ENCODE measurements around the gene ALKBH4. TPM values are rescaled to one million over a fixed set of nuclear protein-coding genes. Genes with fewer than 3 reads are reported as not detected.

ALKBH4 gene
- total and polyA plus RNA-seq, 10 of the 15 experiments (the other 5 are each of a cell fraction or from before 2014, with no cell fraction given), result 4.1 to 16.9 (median 11.3) TPM

GRCh38 chr7:102410123-102410522, 54.5 kb downstream of the ALKBH4 start:
- H3K27me3 ChIP-seq (replicated peaks in 1 of 2; ENCODE audit: control insufficient read depth in 2 of 2, insufficient read depth in 2 of 2, low read length in 1 of 2), result no peaks in the 10 kb centered on the region

GRCh38 chr7:102409340-102409739, 55.3 kb downstream of the ALKBH4 start:
- CTCF ChIA-PET, result interaction anchor here (1.0 to 8.0 kb wide), 8 partner anchors 9 to 130 kb away, joined by 3 to 101 read pairs (median 12); partner anchors contain the start of genes ORAI2 and PRKRIP1
- POLR2A ChIA-PET, result interaction anchor here (4.1 to 5.0 kb wide), 2 partner anchors 16 to 32 kb away, joined by 21 to 24 read pairs; no protein-coding TSS in a partner anchor
- TF ChIP-seq CBX3 (IDR thresholded peaks at IDR 0.05; ENCODE audit: borderline replicate concordance, low read depth), result no peak
- no peak for TF ChIP-seq NBN (IDR thresholded peaks at IDR 0.05)
- Histone ChIP-seq H4K20me1 (ENCODE audit: control insufficient read depth, insufficient read depth) (no peaks in the 10 kb centered on the region), H2AFZ (ENCODE audit: control insufficient read depth, low read depth, low read length) (no peak overlapping the region), H3K79me2 (ENCODE audit: control insufficient read depth, insufficient read depth, low read length) (peaks cover 11% of the 10 kb centered on the region), H3K27me3 (replicated peaks in 1 of 2; ENCODE audit: control insufficient read depth in 2 of 2, insufficient read depth in 2 of 2, low read length in 1 of 2) (no peaks in the 10 kb centered on the region), H3K4me3 (no peak overlapping the region), H3K9me3 (replicated peaks; ENCODE audit: control insufficient read depth, insufficient read depth, low read length) (peaks cover 6% of the 10 kb centered on the region; the same call in 2 of the 3 replicates), H3K27ac (ENCODE audit: control insufficient read depth, insufficient read depth) (peak overlapping the region; percentile 52), H3K9ac (ENCODE audit: control insufficient read depth, insufficient read depth, low read length) (no peak overlapping the region), H3K36me3 (ENCODE audit: control insufficient read depth in 2 of 2, insufficient read depth in 2 of 2, low read length in 1 of 2) (peaks cover 13 to 32% of the 10 kb centered on the region in 2 experiments), H3K4me2 (ENCODE audit: control insufficient read depth, insufficient read depth) (peak overlapping the region; percentile 12; the same call in 1 of the 2 replicates), H3K4me1 (ENCODE audit: control insufficient read depth, insufficient read depth, low read length) (peaks cover 20% of the 10 kb centered on the region)
- intact Hi-C loops (cut with micrococcal nuclease; ENCODE audit: unreplicated experiment) (loop anchor here (2.0 kb wide), 1 partner anchor 15 kb away; no protein-coding TSS in a partner anchor), in situ Hi-C loops (cut with MboI) (loop anchor here (10.0 kb wide), 1 partner anchor 45 kb away; no protein-coding TSS in a partner anchor)
- no peak for ATAC-seq
- no peak for FAIRE-seq
- no TSS peak for BruUV-seq (replicated peaks)
- SMC1A ChIA-PET (ENCODE audit: uncharacterized antibody, unreplicated experiment), result interaction anchor here (1.0 to 10.2 kb wide), 9 partner anchors 10 to 56 kb away, joined by 3 to 89 read pairs (median 3); partner anchors contain the start of genes ORAI2 and PRKRIP1
- no peak for DNase-seq (ENCODE audit: low read depth, low spot score)
- WGBS (ENCODE audit: insufficient coverage, insufficient replicate concordance, low lambda C conversion rate, missing lambda C conversion rate), result 92% methylated on average over 4 of the region's 4 CpGs
- RAD21 ChIA-PET (ENCODE audit: unreplicated experiment), result interaction anchor here (1.0 to 4.8 kb wide), 4 partner anchors 16 to 58 kb away, joined by 3 to 26 read pairs (median 8); no protein-coding TSS in a partner anchor

More at GRCh38 chr7:102410123-102410522, 54.5 kb downstream of the ALKBH4 start:
- Histone ChIP-seq H3K4me2 (ENCODE audit: control insufficient read depth, insufficient read depth) (no peak overlapping the region), H3K9me3 (replicated peaks; ENCODE audit: control insufficient read depth, insufficient read depth, low read length) (peaks cover 6% of the 10 kb centered on the region; the same call in 2 of the 3 replicates), H4K20me1 (ENCODE audit: control insufficient read depth, insufficient read depth) (no peaks in the 10 kb centered on the region), H3K27ac (ENCODE audit: control insufficient read depth, insufficient read depth) (no peak overlapping the region; the same call in 1 of the 2 replicates), H3K4me3 (no peak overlapping the region), H3K4me1 (ENCODE audit: control insufficient read depth, insufficient read depth, low read length) (peaks cover 23% of the 10 kb centered on the region), H3K36me3 (ENCODE audit: control insufficient read depth in 2 of 2, insufficient read depth in 2 of 2, low read length in 1 of 2) (peaks cover 13 to 32% of the 10 kb centered on the region in 2 experiments), H3K79me2 (ENCODE audit: control insufficient read depth, insufficient read depth, low read length) (peaks cover 11% of the 10 kb centered on the region), H3K9ac (ENCODE audit: control insufficient read depth, insufficient read depth, low read length) (no peak overlapping the region), H2AFZ (ENCODE audit: control insufficient read depth, low read depth, low read length) (no peak overlapping the region)
- FAIRE-seq (no peak), DNase-seq (ENCODE audit: low read depth, low spot score) (no peak), ATAC-seq (no peak)
- ChIA-PET POLR2A (interaction anchor here (4.1 to 5.0 kb wide), 2 partner anchors 16 to 31 kb away, joined by 21 to 24 read pairs; no protein-coding TSS in a partner anchor), CTCF (interaction anchor here (0.5 to 6.9 kb wide), 12 partner anchors 9 to 131 kb away, joined by 3 to 39 read pairs (median 3); partner anchors contain the start of gene ORAI2), SMC1A (ENCODE audit: uncharacterized antibody, unreplicated experiment) (interaction anchor here (0.8 to 10.2 kb wide), 8 partner anchors 9 to 70 kb away, joined by 3 to 89 read pairs (median 4); partner anchors contain the start of gene PRKRIP1), RAD21 (ENCODE audit: unreplicated experiment) (interaction anchor here (0.6 to 4.8 kb wide), 4 partner anchors 15 to 55 kb away, joined by 3 to 26 read pairs (median 9); no protein-coding TSS in a partner anchor)
- TF ChIP-seq POLR2A (IDR thresholded peaks at IDR 0.05; ENCODE audit: low read depth, low read length) (0 out of 2 replicates have a peak, but pooled peaks have one; percentile 25), USF1 (IDR thresholded peaks at IDR 0.05; ENCODE audit: borderline replicate concordance, extremely low read length, insufficient read depth, low read depth, low read length) (no peak)
- WGBS (ENCODE audit: insufficient coverage, insufficient replicate concordance, low lambda C conversion rate, missing lambda C conversion rate), result 33% methylated on average over 6 of the region's 6 CpGs
- in situ Hi-C loops (cut with MboI), result no loop called here
- intact Hi-C loops (cut with micrococcal nuclease; ENCODE audit: unreplicated experiment), result no loop called here
- BruUV-seq (replicated peaks), result no TSS peak

Measured in GM12878 (cell line).